Muscle layer of colon (tissue), 2 donors: ENCODE results near the gene THOC7.

Experiments used
- H3K27ac ChIP-seq: one replicate; pipeline ENCODE4 v1.7.0; 2013; ENCODE audit warnings: low read depth, mild to moderate bottlenecking, low read length, moderate library complexity
- H3K27me3 ChIP-seq, 2 donors: one replicate each; pipeline ENCODE4 v1.7.0; 2013; ENCODE audit warnings: low read length in 2 of 2, mild to moderate bottlenecking in 2 of 2; ENCODE audit not compliant: insufficient read depth in 2 of 2, control insufficient read depth in 1 of 2
- H3K36me3 ChIP-seq: one replicate; pipeline ENCODE4 v1.7.0; 2013; ENCODE audit warnings: mild to moderate bottlenecking, low read length; ENCODE audit not compliant: insufficient read depth
- H3K4me1 ChIP-seq: one replicate; pipeline ENCODE4 v1.7.0; 2013; ENCODE audit warnings: mild to moderate bottlenecking, low read length; ENCODE audit not compliant: insufficient read depth
- H3K4me3 ChIP-seq, 2 donors: one replicate each; pipeline ENCODE4 v1.7.0; 2013; ENCODE audit warnings: low read length in 2 of 2, low read depth in 1 of 2, mild to moderate bottlenecking in 1 of 2, moderate library complexity in 1 of 2
- H3K9ac ChIP-seq: one replicate; pipeline ENCODE4 v1.7.0; 2013; ENCODE audit warnings: low read length
- H3K9me3 ChIP-seq: one replicate; pipeline ENCODE4 v1.7.0; 2013; ENCODE audit warnings: mild to moderate bottlenecking, low read length
- donor health status: abdominal sarcoma.
- donor health status: Adenocarcinoma of cecum.

Gene THOC7

GRCh38 chr3:63863150-63864007, at the start of gene THOC7, which contains the start of gene ATXN7:
TSS of gene THOC7 (minus strand) at chr3:63863805. CDS start at chr3:63863790, 15 bp downstream.
TSS of gene ATXN7 (plus strand) at chr3:63863867. CDS start at chr3:63912599, 48,732 bp downstream.
- Histone ChIP-seq H3K9me3 (no peaks in the 10 kb centered on the region), H3K4me3 (peak within 1 kb of the TSS; percentile 68 to 99), H3K36me3 (no peaks in the 10 kb centered on the region), H3K27me3 (no peaks in the 10 kb centered on the region), H3K9ac (peak within 1 kb of the TSS; percentile 60), H3K27ac (peak within 1 kb of the TSS; percentile 93), H3K4me1 (peaks cover 22% of the 10 kb centered on the region)

- Histone ChIP-seq H3K9me3 (no peaks in the 10 kb centered on the region), H3K4me1 (peaks cover 26% of the 10 kb centered on the region), H3K27me3 (no peaks in the 10 kb centered on the region), H3K4me3 (peak overlapping the region; percentile 53 to 70), H3K9ac (peak overlapping the region; percentile 18), H3K27ac (peak overlapping the region; percentile 60), H3K36me3 (peaks cover 11% of the 10 kb centered on the region)
These were observed 49.4 kb upstream of the THOC7 start for GRCh38 chr3:63912768-63913588.

- H3K27me3 ChIP-seq, result no peaks in the 10 kb centered on the region
- H3K36me3 ChIP-seq, result peaks cover 11% of the 10 kb centered on the region
- H3K9me3 ChIP-seq, result no peaks in the 10 kb centered on the region
- H3K4me1 ChIP-seq, result peaks cover 26% of the 10 kb centered on the region
- peak within 1 kb of the TSS; percentile 94 for H3K27ac ChIP-seq
- H3K4me3 ChIP-seq, result peak within 1 kb of the TSS; percentile 64 to 74
- H3K9ac ChIP-seq, result peak within 1 kb of the TSS; percentile 31
These were observed 48.5 kb upstream of the THOC7 start, which contains the start of gene SCAANT1 for GRCh38 chr3:63911873-63912767. TSS of gene SCAANT1 (minus strand) at chr3:63912383.

- Histone ChIP-seq H3K4me3 (peak overlapping the region; percentile 64 to 74), H3K27ac (peak overlapping the region; percentile 94), H3K9ac (peak overlapping the region; percentile 31), H3K27me3 (no peaks in the 10 kb centered on the region), H3K4me1 (peaks cover 26% of the 10 kb centered on the region), H3K9me3 (no peaks in the 10 kb centered on the region), H3K36me3 (peaks cover 10% of the 10 kb centered on the region)
These were observed 47.9 kb upstream of the THOC7 start for GRCh38 chr3:63911509-63911872.

GRCh38 chr3:63910891-63911290, 47.3 kb upstream of the THOC7 start:
- no peaks in the 10 kb centered on the region for H3K9me3 ChIP-seq
- H3K36me3 ChIP-seq, result peaks cover 4% of the 10 kb centered on the region
- no peaks in the 10 kb centered on the region for H3K27me3 ChIP-seq
- H3K9ac ChIP-seq, result no peak overlapping the region
- no peak overlapping the region for H3K4me3 ChIP-seq
- H3K4me1 ChIP-seq, result peaks cover 26% of the 10 kb centered on the region
- H3K27ac ChIP-seq, result no peak overlapping the region

- Histone ChIP-seq H3K27me3 (no peaks in the 10 kb centered on the region), H3K9ac (no peak overlapping the region), H3K27ac (no peak overlapping the region), H3K9me3 (no peaks in the 10 kb centered on the region), H3K4me3 (no peak overlapping the region), H3K4me1 (peaks cover 25% of the 10 kb centered on the region), H3K36me3 (no peaks in the 10 kb centered on the region)
These were observed 46.4 kb upstream of the THOC7 start for GRCh38 chr3:63910001-63910400.

GRCh38 chr3:63909431-63909830, 45.8 kb upstream of the THOC7 start:
- H3K27me3 ChIP-seq, result no peaks in the 10 kb centered on the region
- no peak overlapping the region for H3K27ac ChIP-seq
- no peaks in the 10 kb centered on the region for H3K36me3 ChIP-seq
- no peaks in the 10 kb centered on the region for H3K9me3 ChIP-seq
- no peak overlapping the region for H3K4me3 ChIP-seq
- no peak overlapping the region for H3K9ac ChIP-seq
- peaks cover 19% of the 10 kb centered on the region for H3K4me1 ChIP-seq

- Histone ChIP-seq H3K9me3 (no peaks in the 10 kb centered on the region), H3K9ac (no peak overlapping the region), H3K4me1 (peaks cover 12% of the 10 kb centered on the region), H3K4me3 (no peak overlapping the region), H3K27me3 (no peaks in the 10 kb centered on the region), H3K36me3 (no peaks in the 10 kb centered on the region), H3K27ac (no peak overlapping the region)
These were observed 45.2 kb upstream of the THOC7 start for GRCh38 chr3:63908776-63909175.

GRCh38 chr3:63908081-63908736, 44.6 kb upstream of the THOC7 start:
- Histone ChIP-seq H3K4me1 (peaks cover 7% of the 10 kb centered on the region), H3K27ac (no peak overlapping the region), H3K9me3 (no peaks in the 10 kb centered on the region), H3K4me3 (no peak overlapping the region), H3K9ac (no peak overlapping the region), H3K36me3 (no peaks in the 10 kb centered on the region), H3K27me3 (no peaks in the 10 kb centered on the region)

GRCh38 chr3:63905731-63906620, 42.4 kb upstream of the THOC7 start:
- Histone ChIP-seq H3K27ac (no peak overlapping the region), H3K9me3 (no peaks in the 10 kb centered on the region), H3K27me3 (no peaks in the 10 kb centered on the region), H3K9ac (no peak overlapping the region), H3K36me3 (no peaks in the 10 kb centered on the region), H3K4me1 (peaks cover 2% of the 10 kb centered on the region), H3K4me3 (no peak overlapping the region)
